HepG2 (cell line): ENCODE data around the gene DDX49. TPM values are rescaled to one million over a fixed set of nuclear protein-coding genes. Genes with fewer than 3 reads are reported as not detected.
A peak's percentile ranks its signal among the peaks of the same experiment; 100 is the strongest.

Source experiments
- ATAC-seq: fragments of 200-7000 bp; cut with Tn5 transposase; 3 replicates; pipeline ENCODE4 v1.9.1; 2020; ENCODE audit warnings: mild to moderate bottlenecking, moderate library complexity
- BruUV-seq: library from RNA; stranded (reverse); fragments of 400-500 nt; replicated peaks from 2 replicates; lab custom pipeline; 2021; lab: Mats Ljungman, UMichigan
- CTCF ChIA-PET: fragments of 300-600 bp; formaldehyde crosslinking; extraction: SDS; loops from one replicate; lab custom pipeline; 2021; ENCODE audit warnings: low total read pairs, inconsistent platforms, low intra/inter-chr PET ratio; lab: Yijun Ruan, JAX
- POLR2A ChIA-PET: fragments of 350-600 bp; sonication (Branson Sonifier 250); formaldehyde crosslinking; loops from one replicate; lab custom pipeline; 2020; ENCODE audit warnings: antibody characterized with exemption, inconsistent platforms; lab: Yijun Ruan, JAX
- DNase-seq: peaks from one replicate; pipeline ENCODE4 v3.0.0-alpha.2; 2015; ENCODE audit warnings: low spot score
- FAIRE-seq: peaks from 3 replicates; lab custom pipeline; 2011; peaks lifted over from hg19 to GRCh38; lab: Jason Lieb, UNC
- H2AFZ ChIP-seq: one replicate; pipeline ENCODE4 v1.6.1; 2011; ENCODE audit warnings: low read length, inconsistent platforms
- H3K27ac ChIP-seq: fragments of 300-600 bp; 3 replicates; pipeline ENCODE4 v1.8.0; 2011; ENCODE audit warnings: mixed run types, mild to moderate bottlenecking, mixed read lengths, low read length, inconsistent platforms; ENCODE audit not compliant: insufficient read depth; ENCODE audit errors: extremely low read length
- H3K27me3 ChIP-seq, 2 experiments: fragments of 200-600 bp in 1 of 2; 2 replicates in 1 of 2; 3 replicates in 1 of 2; pipeline versions ENCODE4 v1.6.0 to v1.8.0; 2011; ENCODE audit warnings: low read length in 2 of 2, mild to moderate bottlenecking in 2 of 2, moderate library complexity in 2 of 2, inconsistent platforms in 1 of 2; ENCODE audit not compliant: insufficient read depth in 2 of 2, control insufficient read depth in 1 of 2
- H3K36me3 ChIP-seq, 2 experiments: fragments of 200-600 bp in 1 of 2; replicated peaks in 1 of 2; 2 replicates in 1 of 2; 3 replicates in 1 of 2; pipeline versions ENCODE4 v1.5.1 to v1.8.0; 2011; ENCODE audit warnings: low read length in 2 of 2, inconsistent platforms in 1 of 2; ENCODE audit not compliant: insufficient read depth in 2 of 2, control insufficient read depth in 1 of 2
- H3K4me1 ChIP-seq: 2 replicates; pipeline ENCODE4 v1.5.1; 2012; ENCODE audit warnings: low read length, inconsistent platforms; ENCODE audit not compliant: insufficient read depth
- H3K4me2 ChIP-seq: 2 replicates; pipeline ENCODE4 v1.6.0; 2011; ENCODE audit warnings: low read depth, low read length, inconsistent platforms
- H3K4me3 ChIP-seq, 3 experiments: fragments of 200-600 bp in 1 of 3; sonication (generic), shearing (Covaris generic) in 1 of 3; replicated peaks in 1 of 3; 2 replicates each; pipeline ENCODE4 v1.5.1; 2011 to 2016; ENCODE audit warnings: low read length in 3 of 3, inconsistent platforms in 2 of 3, low read depth in 2 of 3, mild to moderate bottlenecking in 2 of 3, control low read depth in 1 of 3, mixed read lengths in 1 of 3; ENCODE audit not compliant: insufficient read depth in 1 of 3
- H3K79me2 ChIP-seq: one replicate; pipeline ENCODE4 v1.6.1; 2011; ENCODE audit warnings: low read length, inconsistent platforms; ENCODE audit not compliant: insufficient read depth
- H3K9ac ChIP-seq: 2 replicates; pipeline ENCODE4 v1.6.0; 2011; ENCODE audit warnings: mild to moderate bottlenecking, low read depth, low read length, inconsistent platforms; ENCODE audit not compliant: insufficient read depth
- H3K9me3 ChIP-seq: 2 replicates; pipeline ENCODE4 v1.5.1; 2012; ENCODE audit warnings: mild to moderate bottlenecking, low read length
- H4K20me1 ChIP-seq: 2 replicates; pipeline ENCODE4 v1.6.0; 2011; ENCODE audit warnings: inconsistent platforms, mild to moderate bottlenecking, low read length, moderate library complexity; ENCODE audit not compliant: insufficient read depth
- AGO2 ChIP-seq: fragments of 200-400 bp; formaldehyde crosslinking; optimal IDR thresholded peaks from 2 replicates; pipeline ENCODE3; 2017; ENCODE audit warnings: mild to moderate bottlenecking, low read depth, low read length, moderate library complexity
- EEA1 ChIP-seq: sonication (generic); formaldehyde crosslinking; IDR thresholded peaks from 2 replicates; pipeline ENCODE4 v1.5.1; 2020; ENCODE audit warnings: mild to moderate bottlenecking, missing genetic modification reagents, borderline replicate concordance
- RBFOX2 ChIP-seq: fragments of 200-400 bp; formaldehyde crosslinking; IDR thresholded peaks from 2 replicates; pipeline ENCODE4 v1.6.1; 2017; ENCODE audit warnings: low read depth, mild to moderate bottlenecking, low read length
- RBM22 ChIP-seq: fragments of 200-400 bp; formaldehyde crosslinking; optimal IDR thresholded peaks from 2 replicates; pipeline ENCODE3; 2017; ENCODE audit warnings: mild to moderate bottlenecking, low read length, moderate library complexity
- RFXANK ChIP-seq: IDR thresholded peaks from 2 replicates; pipeline ENCODE4 v1.6.1; 2016
- SNAI1 ChIP-seq: sonication (generic); formaldehyde crosslinking; IDR thresholded peaks from 2 replicates; pipeline ENCODE4 v1.5.0; 2020; ENCODE audit warnings: mild to moderate bottlenecking, missing genetic modification reagents, borderline replicate concordance
- ZNF235 ChIP-seq: sonication (generic); formaldehyde crosslinking; IDR thresholded peaks from 2 replicates; pipeline ENCODE4 v1.8.1; 2023; ENCODE audit warnings: mild to moderate bottlenecking, missing genetic modification reagents, borderline replicate concordance
- ZNF614 ChIP-seq: IDR thresholded peaks from 2 replicates; pipeline ENCODE4 v1.6.1; 2018; ENCODE audit warnings: missing biosample characterization, missing genetic modification reagents, inconsistent platforms, borderline replicate concordance
- ZNF768 ChIP-seq: sonication (generic); formaldehyde crosslinking; IDR thresholded peaks from 2 replicates; pipeline ENCODE4 v1.4.0; 2020; ENCODE audit warnings: missing genetic modification reagents
- WGBS: methylation state at CpG from one replicate; pipeline ENCODE4 v1.1.6; 2017; ENCODE audit warnings: low lambda C conversion rate; 5-methylcytosine and 5-hydroxymethylcytosine counted together
- in situ Hi-C: cut with HindIII; loops from 2 replicates; pipeline ENCODE4 v1.10.0; 2017; ENCODE audit warnings: low pct_unique_long_range_greater_than_20kb; ENCODE audit not compliant: extremely low pct_ligation_motif_present
- intact Hi-C: fragments of 100-400 bp; cut with micrococcal nuclease; formaldehyde crosslinking; loops from one replicate; pipeline ENCODE4 v1.10.0; 2022; ENCODE audit not compliant: unreplicated experiment
- polyA plus RNA-seq, 8 experiments: library from polyadenylated mRNA; depleted of rRNA in 3 of 8; stranded (reverse) in 7 of 8; unstranded in 1 of 8; fragments of >200 nt; fragmentation: Illumina TruSeq in 4 of 8; extraction: Trizol in 4 of 8; gene quantifications; 2 replicates each; pipeline versions ENCODE4 v1.2.1 to v1.2.3, GENCODE V29; 2011 to 2016; ENCODE audit warnings: low read depth in 4 of 8, missing spikeins in 1 of 8, mixed read lengths in 1 of 8; ENCODE audit not compliant: insufficient read depth in 1 of 8
- total RNA-seq, 5 experiments: library from RNA; depleted of rRNA; stranded (reverse); fragments of >200 nt; fragmentation: Illumina TruSeq; extraction: Trizol; gene quantifications; 2 replicates each; pipeline ENCODE4 v1.2.3, GENCODE V29; 2016; ENCODE audit warnings: low read depth in 1 of 5
- TF ChIP-seq, protein P1 (sequence below): sonication (generic); formaldehyde crosslinking; IDR thresholded peaks from 2 replicates; pipeline ENCODE4 v1.4.0; 2020; ENCODE audit warnings: missing genetic modification reagents
- TF ChIP-seq, protein P2 (sequence below): sonication (generic); formaldehyde crosslinking; IDR thresholded peaks from 2 replicates; pipeline ENCODE4 v1.5.0; 2020; ENCODE audit warnings: mild to moderate bottlenecking, missing genetic modification reagents

Gene DDX49
- total and polyA plus RNA-seq, 2 of the 13 experiments (the other 11 are each of a cell fraction or from before 2014, with no cell fraction given), result 27.0 to 46.2 TPM

DNA sequence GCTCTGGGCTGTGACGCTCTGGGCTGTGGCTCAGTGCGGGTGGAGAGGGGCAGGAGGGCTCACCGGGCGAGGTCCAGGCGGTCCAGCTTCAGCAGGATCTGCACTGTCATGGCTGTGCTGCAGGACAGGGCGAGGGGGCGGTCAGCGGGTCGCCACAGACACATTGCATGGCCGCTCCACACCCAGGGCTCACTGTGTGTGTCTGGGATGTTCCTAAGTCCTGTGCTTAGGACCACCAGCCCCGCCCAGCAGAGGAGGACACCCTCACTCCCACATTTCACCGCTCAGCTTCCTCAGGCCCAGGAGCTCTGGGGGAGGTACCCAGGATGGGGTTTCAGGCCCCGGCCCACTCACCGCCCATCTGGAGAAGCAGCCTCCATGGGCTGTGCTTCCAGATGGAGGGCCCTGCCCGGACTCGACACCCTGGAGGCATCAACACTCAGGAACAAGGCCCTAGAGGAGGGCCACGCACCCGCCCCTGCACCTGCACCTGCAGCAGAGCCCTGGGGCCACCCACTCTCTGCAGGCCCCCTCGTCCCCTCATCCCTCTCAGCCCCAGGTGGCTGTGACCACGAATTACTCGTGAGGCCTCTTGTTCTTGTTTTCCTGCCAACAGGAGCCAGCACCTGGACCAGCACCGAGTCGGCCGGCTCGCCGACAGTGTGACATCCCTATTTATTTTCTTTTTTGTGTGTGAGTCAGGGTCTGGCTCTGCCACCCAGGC lies 13.8 kb upstream of the DDX49 start:
- H3K9ac ChIP-seq, result no peak overlapping the region
- ChIA-PET CTCF (no interaction called here), POLR2A (interaction anchor here (1.8 kb wide), 1 partner anchor 13 kb away, joined by 4 read pairs; the partner anchor contains the start of gene COPE)
- no peaks in the 10 kb centered on the region for H4K20me1 ChIP-seq
- ATAC-seq (no peak; the same call in 1 of the 3 replicates), FAIRE-seq (no peak), DNase-seq (no peak)
- no peak overlapping the region for H2AFZ ChIP-seq
- peaks cover 22 to 52% of the 10 kb centered on the region in 2 experiments for H3K36me3 ChIP-seq
- no peak overlapping the region for H3K27ac ChIP-seq
- in situ Hi-C loops, result no loop called here
- no peaks in the 10 kb centered on the region for H3K9me3 ChIP-seq
- no peaks in the 10 kb centered on the region for H3K79me2 ChIP-seq
- 97% methylated on average over 20 of the region's 26 CpGs for WGBS
- intact Hi-C loops, result no loop called here
- no peak overlapping the region for H3K4me3 ChIP-seq
- no peaks in the 10 kb centered on the region for H3K27me3 ChIP-seq
- no peaks in the 10 kb centered on the region for H3K4me1 ChIP-seq
- no peak overlapping the region for H3K4me2 ChIP-seq
- TF ChIP-seq EEA1 (CRISPR knock-in tag) (no peak), ZNF235 (CRISPR knock-in tag) (no peak), RFXANK (CRISPR knock-in tag) (no peak), AGO2 (peak; percentile 36), RBM22 (peak; percentile 22)
- TF ChIP-seq, all 625 proteins: peak for 2
- no TSS peak for BruUV-seq

DNA sequence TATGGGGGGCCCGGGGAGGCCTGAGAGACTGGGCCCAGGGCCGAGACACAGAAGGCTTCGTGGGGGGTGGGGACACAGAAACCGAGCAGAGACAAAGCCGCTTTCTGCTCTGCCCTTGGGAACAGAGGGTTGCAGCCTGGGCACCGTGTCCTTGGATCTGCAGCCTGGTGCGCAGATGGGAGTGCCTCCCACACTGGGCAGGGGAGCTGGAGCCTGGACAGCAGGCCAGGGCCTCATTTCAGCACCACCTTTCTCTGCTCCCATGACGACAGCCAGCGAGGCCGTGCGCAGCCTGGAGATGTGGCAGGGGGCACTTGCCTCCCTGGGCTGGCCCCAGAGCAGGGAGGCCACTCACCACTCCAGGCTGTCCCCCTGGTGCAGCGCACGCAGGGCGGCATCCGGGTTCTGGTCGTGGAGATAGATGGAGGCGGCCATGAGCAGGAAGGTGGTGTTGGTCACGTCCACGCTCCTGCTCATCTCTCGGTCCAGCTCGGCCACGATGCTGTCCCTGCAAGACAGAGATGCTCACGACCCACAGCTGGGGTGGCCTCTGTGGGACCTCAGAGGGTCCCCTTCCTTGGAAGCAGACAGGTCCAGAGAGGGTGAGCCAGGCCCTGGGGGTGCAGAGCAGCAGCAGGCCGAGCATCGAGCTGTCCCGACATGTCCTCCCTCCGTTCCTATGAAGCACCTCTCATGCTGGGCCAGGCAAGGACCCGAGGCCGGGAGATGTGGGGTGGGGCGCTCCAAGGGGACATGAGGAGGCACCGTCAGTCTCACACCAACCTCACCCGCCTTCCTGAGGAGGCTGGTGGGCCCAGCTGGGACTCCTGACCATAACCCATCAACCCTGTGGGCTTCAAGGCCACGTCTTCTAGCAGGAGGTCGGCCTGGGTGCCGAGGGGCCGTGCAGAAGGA lies 12.7 kb upstream of the DDX49 start:
- WGBS, result 97% methylated on average over 12 of the region's 36 CpGs
- Histone ChIP-seq H3K27me3 (no peaks in the 10 kb centered on the region), H3K9ac (no peak overlapping the region), H4K20me1 (no peaks in the 10 kb centered on the region), H3K4me2 (no peak overlapping the region), H3K79me2 (no peaks in the 10 kb centered on the region), H2AFZ (no peak overlapping the region), H3K4me3 (no peak overlapping the region), H3K4me1 (no peaks in the 10 kb centered on the region), H3K36me3 (peaks cover 25 to 55% of the 10 kb centered on the region in 2 experiments), H3K9me3 (no peaks in the 10 kb centered on the region), H3K27ac (no peak overlapping the region)
- in situ Hi-C loops (no loop called here), intact Hi-C loops (no loop called here)
- ChIA-PET CTCF (no interaction called here), POLR2A (interaction anchor here (0.9 to 1.8 kb wide), 2 partner anchors 12 kb away, joined by 3 to 4 read pairs; partner anchors contain the start of genes COPE and DDX49)
- TF ChIP-seq SNAI1 (CRISPR knock-in tag) (no peak), RBM22 (peak; percentile 22), RBFOX2 (peak; percentile 45; the same call in 1 of the 2 replicates), ZNF614 (CRISPR knock-in tag) (no peak), ZNF768 (CRISPR knock-in tag) (peak; percentile 53; the same call in 1 of the 2 replicates)
- TF ChIP-seq, protein P1, sequence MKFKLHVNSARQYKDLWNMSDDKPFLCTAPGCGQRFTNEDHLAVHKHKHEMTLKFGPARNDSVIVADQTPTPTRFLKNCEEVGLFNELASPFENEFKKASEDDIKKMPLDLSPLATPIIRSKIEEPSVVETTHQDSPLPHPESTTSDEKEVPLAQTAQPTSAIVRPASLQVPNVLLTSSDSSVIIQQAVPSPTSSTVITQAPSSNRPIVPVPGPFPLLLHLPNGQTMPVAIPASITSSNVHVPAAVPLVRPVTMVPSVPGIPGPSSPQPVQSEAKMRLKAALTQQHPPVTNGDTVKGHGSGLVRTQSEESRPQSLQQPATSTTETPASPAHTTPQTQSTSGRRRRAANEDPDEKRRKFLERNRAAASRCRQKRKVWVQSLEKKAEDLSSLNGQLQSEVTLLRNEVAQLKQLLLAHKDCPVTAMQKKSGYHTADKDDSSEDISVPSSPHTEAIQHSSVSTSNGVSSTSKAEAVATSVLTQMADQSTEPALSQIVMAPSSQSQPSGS (CRISPR knock-in tag), result no peak
- TF ChIP-seq, protein P2, sequence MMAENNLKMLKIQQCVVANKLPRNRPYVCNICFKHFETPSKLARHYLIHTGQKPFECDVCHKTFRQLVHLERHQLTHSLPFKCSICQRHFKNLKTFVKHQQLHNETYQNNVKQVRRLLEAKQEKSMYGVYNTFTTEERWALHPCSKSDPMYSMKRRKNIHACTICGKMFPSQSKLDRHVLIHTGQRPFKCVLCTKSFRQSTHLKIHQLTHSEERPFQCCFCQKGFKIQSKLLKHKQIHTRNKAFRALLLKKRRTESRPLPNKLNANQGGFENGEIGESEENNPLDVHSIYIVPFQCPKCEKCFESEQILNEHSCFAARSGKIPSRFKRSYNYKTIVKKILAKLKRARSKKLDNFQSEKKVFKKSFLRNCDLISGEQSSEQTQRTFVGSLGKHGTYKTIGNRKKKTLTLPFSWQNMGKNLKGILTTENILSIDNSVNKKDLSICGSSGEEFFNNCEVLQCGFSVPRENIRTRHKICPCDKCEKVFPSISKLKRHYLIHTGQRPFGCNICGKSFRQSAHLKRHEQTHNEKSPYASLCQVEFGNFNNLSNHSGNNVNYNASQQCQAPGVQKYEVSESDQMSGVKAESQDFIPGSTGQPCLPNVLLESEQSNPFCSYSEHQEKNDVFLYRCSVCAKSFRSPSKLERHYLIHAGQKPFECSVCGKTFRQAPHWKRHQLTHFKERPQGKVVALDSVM (CRISPR knock-in tag), result no peak
- BruUV-seq, result no TSS peak
- FAIRE-seq, result no peak
- ATAC-seq, result no peak
- DNase-seq, result no peak
